BLaER1 (cell line): ENCODE measurements around the gene TRAF6.
"Not testable (repeated sequence)": the region's sequence is repeated elsewhere in the genome, so short reads cannot be mapped to it uniquely, and the experiment has no call there.

Experiments
- H3K27ac ChIP-seq: shearing (Covaris generic); formaldehyde crosslinking; 2 replicates; pipeline ENCODE4 v1.8.1; 2022
- H3K27me3 ChIP-seq: shearing (Covaris generic); formaldehyde crosslinking; 2 replicates; pipeline ENCODE4 v1.8.1; 2022
- H3K36me3 ChIP-seq: shearing (Covaris generic); formaldehyde crosslinking; 2 replicates; pipeline ENCODE4 v1.8.1; 2022
- H3K4me1 ChIP-seq: shearing (Covaris generic); formaldehyde crosslinking; 2 replicates; pipeline ENCODE4 v1.8.1; 2022
- H3K4me2 ChIP-seq: shearing (Covaris generic); formaldehyde crosslinking; 2 replicates; pipeline ENCODE4 v1.8.1; 2022
- H3K4me3 ChIP-seq: shearing (Covaris generic); formaldehyde crosslinking; 2 replicates; pipeline ENCODE4 v1.8.1; 2022
- H3K9ac ChIP-seq: shearing (Covaris generic); formaldehyde crosslinking; 2 replicates; pipeline ENCODE4 v1.8.1; 2022
- H3K9me3 ChIP-seq: shearing (Covaris generic); formaldehyde crosslinking; 2 replicates; pipeline ENCODE4 v1.8.1; 2022
- H4K20me1 ChIP-seq: shearing (Covaris generic); formaldehyde crosslinking; 2 replicates; pipeline ENCODE4 v1.8.1; 2022
- Cebpa-rat ChIP-seq: shearing (Covaris generic); IDR thresholded peaks from 2 replicates; pipeline ENCODE4 v1.8.1; 2022

The TRAF6 gene

DNA sequence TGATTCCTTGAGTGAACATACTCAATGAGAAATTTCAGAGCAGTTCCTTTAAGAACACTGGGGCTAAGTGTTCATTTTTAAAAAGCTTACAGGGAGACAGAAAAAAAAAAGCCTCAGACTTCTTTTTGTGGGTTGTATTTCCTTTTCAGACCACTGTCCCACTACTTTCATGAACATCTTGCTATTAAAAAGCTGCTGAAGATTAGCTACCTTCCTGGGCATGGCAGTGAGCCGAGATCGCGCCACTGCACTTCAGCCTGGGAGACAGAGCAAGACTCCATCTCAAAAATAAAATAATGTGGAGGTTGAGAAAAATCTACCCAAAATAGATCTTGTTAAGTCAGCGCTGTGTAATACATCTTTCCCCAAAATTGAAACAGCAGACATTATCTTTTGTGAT, 10.8 kb downstream of the TRAF6 start:
- peaks cover 58% of the 10 kb centered on the region for H4K20me1 ChIP-seq
- H3K4me2 ChIP-seq, result peak overlapping the region; percentile 51
- H3K36me3 ChIP-seq, result peaks cover 59% of the 10 kb centered on the region
- no peak for TF ChIP-seq Cebpa-rat
- no peak overlapping the region for H3K4me3 ChIP-seq
- H3K27me3 ChIP-seq, result no peaks in the 10 kb centered on the region
- H3K27ac ChIP-seq, result no peak overlapping the region
- H3K9me3 ChIP-seq, result no peaks in the 10 kb centered on the region
- H3K9ac ChIP-seq, result 0 out of 2 replicates have a peak overlapping the region, but pooled peaks have one; percentile 27
- H3K4me1 ChIP-seq, result peaks cover 28% of the 10 kb centered on the region

DNA sequence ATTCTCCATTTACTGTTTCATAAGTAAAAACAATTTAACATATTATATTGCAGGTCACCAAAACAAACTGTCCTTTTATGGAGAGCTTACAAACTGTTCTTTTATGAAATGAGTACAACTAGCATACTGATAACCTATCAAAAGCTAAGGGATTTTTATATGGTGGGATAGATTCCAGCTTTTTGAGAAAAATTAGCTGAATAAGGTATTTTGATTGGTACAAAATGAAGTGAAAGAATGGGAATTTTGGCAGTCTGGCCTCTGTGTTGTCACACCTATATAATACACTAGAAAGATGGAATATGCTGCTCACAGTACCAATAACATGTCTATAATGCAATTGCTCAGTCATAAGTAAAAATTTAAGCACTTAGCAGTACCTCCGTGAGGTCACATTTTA, 11.4 kb downstream of the TRAF6 start:
- Histone ChIP-seq H3K27ac (no peak overlapping the region), H3K9me3 (no peaks in the 10 kb centered on the region), H3K27me3 (no peaks in the 10 kb centered on the region), H3K9ac (no peak overlapping the region), H3K4me2 (peak overlapping the region; percentile 51; the same call in 1 of the 2 replicates), H3K4me1 (peaks cover 28% of the 10 kb centered on the region), H4K20me1 (peaks cover 58% of the 10 kb centered on the region), H3K36me3 (peaks cover 61% of the 10 kb centered on the region), H3K4me3 (no peak overlapping the region)
- TF ChIP-seq Cebpa-rat, result no peak

GRCh38 chr11:36493332-36493731, 16.7 kb downstream of the TRAF6 start:
- no peak overlapping the region for H3K27ac ChIP-seq
- H3K9me3 ChIP-seq, result no peaks in the 10 kb centered on the region
- no peaks in the 10 kb centered on the region for H3K27me3 ChIP-seq
- H3K4me2 ChIP-seq, result no peak overlapping the region
- peaks cover 16% of the 10 kb centered on the region; the same call in 1 of the 2 replicates for H4K20me1 ChIP-seq
- no peak overlapping the region for H3K4me3 ChIP-seq
- H3K4me1 ChIP-seq, result peaks cover 18% of the 10 kb centered on the region
- no peak overlapping the region for H3K9ac ChIP-seq
- no peak for TF ChIP-seq Cebpa-rat
- H3K36me3 ChIP-seq, result peaks cover 83% of the 10 kb centered on the region

GRCh38 chr11:36492724-36493304, 17.3 kb downstream of the TRAF6 start:
- peaks cover 78% of the 10 kb centered on the region for H3K36me3 ChIP-seq
- no peak overlapping the region for H3K4me2 ChIP-seq
- peaks cover 21% of the 10 kb centered on the region for H3K4me1 ChIP-seq
- 0 out of 2 replicates have a peak, but pooled peaks cover 12% of the 10 kb centered on the region for H4K20me1 ChIP-seq
- no peak for TF ChIP-seq Cebpa-rat
- H3K27me3 ChIP-seq, result no peaks in the 10 kb centered on the region
- no peak overlapping the region for H3K27ac ChIP-seq
- H3K4me3 ChIP-seq, result no peak overlapping the region
- H3K9ac ChIP-seq, result no peak overlapping the region
- H3K9me3 ChIP-seq, result no peaks in the 10 kb centered on the region

- Histone ChIP-seq H3K4me3 (no peak overlapping the region), H4K20me1 (0 out of 2 replicates have a peak, but pooled peaks cover 12% of the 10 kb centered on the region), H3K9ac (no peak overlapping the region), H3K4me2 (no peak overlapping the region), H3K36me3 (peaks cover 71% of the 10 kb centered on the region), H3K27me3 (no peaks in the 10 kb centered on the region), H3K9me3 (no peaks in the 10 kb centered on the region), H3K27ac (no peak overlapping the region), H3K4me1 (peaks cover 46% of the 10 kb centered on the region)
- TF ChIP-seq Cebpa-rat, result no peak
Measured at GRCh38 chr11:36490026-36490806, 19.9 kb downstream of the TRAF6 start.

GRCh38 chr11:36488096-36488495, 22.0 kb downstream of the TRAF6 start:
- Histone ChIP-seq H3K27ac (peak overlapping the region; percentile 61), H3K9ac (peak overlapping the region; percentile 38; the same call in 1 of the 2 replicates), H3K4me1 (peaks cover 46% of the 10 kb centered on the region), H3K27me3 (no peaks in the 10 kb centered on the region), H3K36me3 (peaks cover 75% of the 10 kb centered on the region), H3K9me3 (peaks cover 10% of the 10 kb centered on the region), H4K20me1 (0 out of 2 replicates have a peak, but pooled peaks cover 6% of the 10 kb centered on the region), H3K4me3 (peak overlapping the region; percentile 37), H3K4me2 (peak overlapping the region; percentile 70)
- TF ChIP-seq Cebpa-rat, result no peak

DNA sequence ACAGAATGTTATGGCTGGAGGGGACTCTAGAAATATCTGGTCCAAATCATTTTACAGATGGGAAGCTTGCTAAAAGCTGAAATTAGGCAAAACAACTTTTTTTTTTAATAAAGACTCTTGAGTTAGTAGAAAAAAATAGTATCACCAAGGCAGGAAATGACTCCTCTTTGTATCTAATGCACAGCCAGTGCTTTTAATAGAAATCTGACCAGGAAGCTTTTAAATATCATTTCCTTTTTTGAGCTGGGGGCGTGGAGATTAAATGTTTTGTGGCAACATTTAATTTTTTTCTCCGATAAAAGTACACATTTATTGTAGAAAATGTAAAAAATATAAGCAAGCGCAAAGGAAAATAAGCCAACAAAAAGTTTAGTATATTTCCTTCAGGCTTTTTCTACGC, 22.5 kb downstream of the TRAF6 start:
- H3K27me3 ChIP-seq, result no peaks in the 10 kb centered on the region
- peak overlapping the region; percentile 37 for H3K4me3 ChIP-seq
- H3K27ac ChIP-seq, result peak overlapping the region; percentile 61
- no peak for TF ChIP-seq Cebpa-rat
- H3K9me3 ChIP-seq, result peaks cover 12% of the 10 kb centered on the region
- peak overlapping the region; percentile 31 for H3K9ac ChIP-seq
- peaks cover 77% of the 10 kb centered on the region for H3K36me3 ChIP-seq
- H3K4me2 ChIP-seq, result peak overlapping the region; percentile 70
- H3K4me1 ChIP-seq, result peaks cover 46% of the 10 kb centered on the region
- H4K20me1 ChIP-seq, result 0 out of 2 replicates have a peak, but pooled peaks cover 6% of the 10 kb centered on the region

DNA sequence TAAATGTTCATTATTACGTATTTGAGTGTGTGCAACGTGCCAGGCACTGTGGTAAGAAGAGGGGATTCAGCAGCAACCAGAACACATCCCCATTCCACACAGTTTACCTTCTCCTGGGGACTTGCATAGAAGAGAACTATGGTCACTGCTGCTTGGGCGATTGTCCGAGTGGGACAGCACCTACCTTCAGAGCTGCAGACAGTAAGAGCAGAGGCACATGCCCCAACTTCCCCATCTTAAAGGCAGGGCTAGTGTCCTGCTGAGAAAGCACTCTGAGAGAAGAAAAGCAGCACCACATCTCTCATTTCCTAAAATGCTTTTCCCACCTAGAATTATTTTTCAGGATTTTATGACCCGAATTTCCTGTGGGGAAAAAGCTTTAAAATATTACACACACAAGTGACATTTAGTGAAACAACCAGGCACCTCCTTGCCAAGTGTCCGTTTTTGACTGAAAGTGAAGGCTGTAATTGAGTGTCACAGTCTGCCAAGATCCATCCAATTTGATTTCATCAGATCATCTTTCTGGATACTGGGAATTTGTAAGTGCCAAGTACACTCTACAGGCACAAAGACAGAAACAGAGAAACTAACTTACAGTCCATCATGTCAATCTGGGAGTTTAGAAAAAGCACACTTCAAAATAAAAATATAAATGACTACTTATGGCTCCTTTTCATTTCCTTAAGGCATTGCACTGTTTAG, 24.6 kb downstream of the TRAF6 start:
- no peak overlapping the region for H3K4me2 ChIP-seq
- no peak overlapping the region for H3K27ac ChIP-seq
- H3K36me3 ChIP-seq, result peaks cover 58% of the 10 kb centered on the region
- TF ChIP-seq Cebpa-rat, result no peak
- H3K4me1 ChIP-seq, result peaks cover 46% of the 10 kb centered on the region
- H3K27me3 ChIP-seq, result no peaks in the 10 kb centered on the region
- no peak overlapping the region for H3K4me3 ChIP-seq
- 0 out of 2 replicates have a peak, but pooled peaks cover 6% of the 10 kb centered on the region for H4K20me1 ChIP-seq
- peaks cover 12% of the 10 kb centered on the region for H3K9me3 ChIP-seq
- H3K9ac ChIP-seq, result no peak overlapping the region

GRCh38 chr11:36483042-36483441, 27.0 kb downstream of the TRAF6 start:
- H3K4me1 ChIP-seq, result peaks cover 36% of the 10 kb centered on the region
- H3K9ac ChIP-seq, H3K4me3 ChIP-seq, H3K4me2 ChIP-seq, H3K27ac ChIP-seq, H3K27me3 ChIP-seq, H4K20me1 ChIP-seq: not testable (repeated sequence)
- peaks cover 12% of the 10 kb centered on the region for H3K9me3 ChIP-seq
- H3K36me3 ChIP-seq, result peaks cover 38% of the 10 kb centered on the region
